ENCODE measurements around the gene PARP15.
"Not testable (repeated sequence)": the region's sequence is repeated elsewhere in the genome, so short reads cannot be mapped to it uniquely, and the experiment has no call there.

Gene PARP15

GRCh38 chr3:122671553-122671952 lies 94.1 kb downstream of the PARP15 start:
- DNase-seq, result no peak

GRCh38 chr3:122674339-122674738 lies 96.9 kb downstream of the PARP15 start:
- DNase-seq, result no peak

GRCh38 chr3:122676759-122677158 lies 99.3 kb downstream of the PARP15 start:
- no peak for DNase-seq

GRCh38 chr3:122677216-122677615 lies 99.8 kb downstream of the PARP15 start:
- DNase-seq, result no peak

GRCh38 chr3:122678506-122678905 lies 101.1 kb downstream of the PARP15 start:
- no peak for DNase-seq

- peak; percentile 77 for DNase-seq
Measured at GRCh38 chr3:122679085-122679881, 101.8 kb downstream of the PARP15 start.

- DNase-seq, result no peak
Measured at GRCh38 chr3:122679882-122680474, 102.5 kb downstream of the PARP15 start.

GRCh38 chr3:122680475-122681283 lies 103.2 kb downstream of the PARP15 start, which contains the start of gene PARP14:
PARP14 (plus strand) TSS chr3:122680839; CDS start chr3:122680884, 45 bp downstream.
- peak; percentile 63 for DNase-seq

- no peak for DNase-seq
Measured at GRCh38 chr3:122681284-122681973, 104.0 kb downstream of the PARP15 start.

- no peak for DNase-seq
Measured at GRCh38 chr3:122681974-122682409, 104.5 kb downstream of the PARP15 start.

GRCh38 chr3:122682778-122683411 lies 105.4 kb downstream of the PARP15 start:
- not testable (repeated sequence) for DNase-seq

GRCh38 chr3:122687298-122687697 lies 109.8 kb downstream of the PARP15 start:
- DNase-seq, result no peak
